HepG2 (cell line): Measurements from ENCODE around the gene S100A6. TPM values are rescaled to one million over a fixed set of nuclear protein-coding genes. Genes with fewer than 3 reads are reported as not detected.

Experiments used
- ATAC-seq: fragments of 200-7000 bp; cut with Tn5 transposase; 3 replicates; pipeline ENCODE4 v1.9.1; 2020; ENCODE audit warnings: mild to moderate bottlenecking, moderate library complexity
- BruUV-seq: library from RNA; stranded (reverse); fragments of 400-500 nt; replicated peaks from 2 replicates; lab custom pipeline; 2021; lab: Mats Ljungman, UMichigan
- CTCF ChIA-PET: fragments of 300-600 bp; formaldehyde crosslinking; extraction: SDS; loops from one replicate; lab custom pipeline; 2021; ENCODE audit warnings: low total read pairs, inconsistent platforms, low intra/inter-chr PET ratio; lab: Yijun Ruan, JAX
- POLR2A ChIA-PET: fragments of 350-600 bp; sonication (Branson Sonifier 250); formaldehyde crosslinking; loops from one replicate; lab custom pipeline; 2020; ENCODE audit warnings: antibody characterized with exemption, inconsistent platforms; lab: Yijun Ruan, JAX
- DNase-seq: peaks from one replicate; pipeline ENCODE4 v3.0.0-alpha.2; 2015; ENCODE audit warnings: low spot score
- FAIRE-seq: peaks from 3 replicates; lab custom pipeline; 2011; peaks lifted over from hg19 to GRCh38; lab: Jason Lieb, UNC
- H2AFZ ChIP-seq: one replicate; pipeline ENCODE4 v1.6.1; 2011; ENCODE audit warnings: low read length, inconsistent platforms
- H3K27ac ChIP-seq: fragments of 300-600 bp; 3 replicates; pipeline ENCODE4 v1.8.0; 2011; ENCODE audit warnings: mixed run types, mild to moderate bottlenecking, mixed read lengths, low read length, inconsistent platforms; ENCODE audit not compliant: insufficient read depth; ENCODE audit errors: extremely low read length
- H3K27me3 ChIP-seq, 2 experiments: fragments of 200-600 bp in 1 of 2; 2 replicates in 1 of 2; 3 replicates in 1 of 2; pipeline versions ENCODE4 v1.6.0 to v1.8.0; 2011; ENCODE audit warnings: low read length in 2 of 2, mild to moderate bottlenecking in 2 of 2, moderate library complexity in 2 of 2, inconsistent platforms in 1 of 2; ENCODE audit not compliant: insufficient read depth in 2 of 2, control insufficient read depth in 1 of 2
- H3K36me3 ChIP-seq, 2 experiments: fragments of 200-600 bp in 1 of 2; replicated peaks in 1 of 2; 2 replicates in 1 of 2; 3 replicates in 1 of 2; pipeline versions ENCODE4 v1.5.1 to v1.8.0; 2011; ENCODE audit warnings: low read length in 2 of 2, inconsistent platforms in 1 of 2; ENCODE audit not compliant: insufficient read depth in 2 of 2, control insufficient read depth in 1 of 2
- H3K4me1 ChIP-seq: 2 replicates; pipeline ENCODE4 v1.5.1; 2012; ENCODE audit warnings: low read length, inconsistent platforms; ENCODE audit not compliant: insufficient read depth
- H3K4me2 ChIP-seq: 2 replicates; pipeline ENCODE4 v1.6.0; 2011; ENCODE audit warnings: low read depth, low read length, inconsistent platforms
- H3K4me3 ChIP-seq, 3 experiments: fragments of 200-600 bp in 1 of 3; sonication (generic), shearing (Covaris generic) in 1 of 3; replicated peaks in 1 of 3; 2 replicates each; pipeline ENCODE4 v1.5.1; 2011 to 2016; ENCODE audit warnings: low read length in 3 of 3, inconsistent platforms in 2 of 3, low read depth in 2 of 3, mild to moderate bottlenecking in 2 of 3, control low read depth in 1 of 3, mixed read lengths in 1 of 3; ENCODE audit not compliant: insufficient read depth in 1 of 3
- H3K79me2 ChIP-seq: one replicate; pipeline ENCODE4 v1.6.1; 2011; ENCODE audit warnings: low read length, inconsistent platforms; ENCODE audit not compliant: insufficient read depth
- H3K9ac ChIP-seq: 2 replicates; pipeline ENCODE4 v1.6.0; 2011; ENCODE audit warnings: mild to moderate bottlenecking, low read depth, low read length, inconsistent platforms; ENCODE audit not compliant: insufficient read depth
- H3K9me3 ChIP-seq: 2 replicates; pipeline ENCODE4 v1.5.1; 2012; ENCODE audit warnings: mild to moderate bottlenecking, low read length
- H4K20me1 ChIP-seq: 2 replicates; pipeline ENCODE4 v1.6.0; 2011; ENCODE audit warnings: inconsistent platforms, mild to moderate bottlenecking, low read length, moderate library complexity; ENCODE audit not compliant: insufficient read depth
- HNRNPUL1 ChIP-seq: fragments of 200-400 bp; formaldehyde crosslinking; IDR thresholded peaks from 2 replicates; pipeline ENCODE4 v1.6.1; 2017; ENCODE audit warnings: low read depth, mild to moderate bottlenecking, low read length, moderate library complexity
- HOXA5 ChIP-seq: sonication (generic); formaldehyde crosslinking; IDR thresholded peaks from 2 replicates; pipeline ENCODE4 v1.4.0; 2020; ENCODE audit warnings: missing genetic modification reagents
- NFIB ChIP-seq: sonication (generic); formaldehyde crosslinking; IDR thresholded peaks from 2 replicates; pipeline ENCODE4 v1.9.0; 2021; ENCODE audit warnings: missing genetic modification reagents, mild to moderate bottlenecking, borderline replicate concordance
- NKX3-1 ChIP-seq: sonication (generic); formaldehyde crosslinking; IDR thresholded peaks from 2 replicates; pipeline ENCODE4 v1.5.0; 2020; ENCODE audit warnings: missing genetic modification reagents
- RBM39 ChIP-seq: fragments of 200-400 bp; formaldehyde crosslinking; IDR thresholded peaks from one replicate; pipeline ENCODE4 v1.6.1; 2018; ENCODE audit warnings: antibody characterized with exemption, mild to moderate bottlenecking, low read depth, low read length; ENCODE audit not compliant: poor library complexity, severe bottlenecking
- SAFB2 ChIP-seq: sonication (generic); formaldehyde crosslinking; IDR thresholded peaks from 2 replicates; pipeline ENCODE4 v1.5.1; 2020; ENCODE audit warnings: missing genetic modification reagents, low read depth, mild to moderate bottlenecking, borderline replicate concordance
- SSRP1 ChIP-seq: IDR thresholded peaks from 2 replicates; pipeline ENCODE4 v1.6.1; 2016; ENCODE audit warnings: control low read depth
- ZNF292 ChIP-seq: sonication (generic); formaldehyde crosslinking; IDR thresholded peaks from 2 replicates; pipeline ENCODE4 v1.8.1; 2022; ENCODE audit warnings: mild to moderate bottlenecking, low read depth, missing genetic modification reagents, borderline replicate concordance
- ZNF326 ChIP-seq: sonication (generic); formaldehyde crosslinking; IDR thresholded peaks from 2 replicates; pipeline ENCODE4 v1.4.0; 2020; ENCODE audit warnings: missing genetic modification reagents, borderline replicate concordance
- ZNF350 ChIP-seq: sonication (generic); formaldehyde crosslinking; IDR thresholded peaks from 2 replicates; pipeline ENCODE4 v1.4.0; 2020; ENCODE audit warnings: mild to moderate bottlenecking, low read depth, missing genetic modification reagents, borderline replicate concordance
- ZNF678 ChIP-seq: sonication (generic); formaldehyde crosslinking; IDR thresholded peaks from 2 replicates; pipeline ENCODE4 v1.4.0; 2020; ENCODE audit warnings: mild to moderate bottlenecking, missing genetic modification reagents
- ZNF75D ChIP-seq: sonication (generic); formaldehyde crosslinking; IDR thresholded peaks from 2 replicates; pipeline ENCODE4 v1.8.1; 2023; ENCODE audit warnings: missing genetic modification reagents, mild to moderate bottlenecking, borderline replicate concordance
- WGBS: methylation state at CpG from one replicate; pipeline ENCODE4 v1.1.6; 2017; ENCODE audit warnings: low lambda C conversion rate; 5-methylcytosine and 5-hydroxymethylcytosine counted together
- in situ Hi-C: cut with HindIII; loops from 2 replicates; pipeline ENCODE4 v1.10.0; 2017; ENCODE audit warnings: low pct_unique_long_range_greater_than_20kb; ENCODE audit not compliant: extremely low pct_ligation_motif_present
- intact Hi-C: fragments of 100-400 bp; cut with micrococcal nuclease; formaldehyde crosslinking; loops from one replicate; pipeline ENCODE4 v1.10.0; 2022; ENCODE audit not compliant: unreplicated experiment
- polyA plus RNA-seq, 8 experiments: library from polyadenylated mRNA; depleted of rRNA in 3 of 8; stranded (reverse) in 7 of 8; unstranded in 1 of 8; fragments of >200 nt; fragmentation: Illumina TruSeq in 4 of 8; extraction: Trizol in 4 of 8; gene quantifications; 2 replicates each; pipeline versions ENCODE4 v1.2.1 to v1.2.3, GENCODE V29; 2011 to 2016; ENCODE audit warnings: low read depth in 4 of 8, missing spikeins in 1 of 8, mixed read lengths in 1 of 8; ENCODE audit not compliant: insufficient read depth in 1 of 8
- total RNA-seq, 5 experiments: library from RNA; depleted of rRNA; stranded (reverse); fragments of >200 nt; fragmentation: Illumina TruSeq; extraction: Trizol; gene quantifications; 2 replicates each; pipeline ENCODE4 v1.2.3, GENCODE V29; 2016; ENCODE audit warnings: low read depth in 1 of 5
- TF ChIP-seq, protein P1 (sequence below): sonication (generic); formaldehyde crosslinking; IDR thresholded peaks from 2 replicates; pipeline ENCODE4 v1.4.0; 2020; ENCODE audit warnings: missing genetic modification reagents
- TF ChIP-seq, protein P2 (sequence below): sonication (generic); formaldehyde crosslinking; IDR thresholded peaks from 2 replicates; pipeline ENCODE4 v1.5.0; 2020; ENCODE audit warnings: mild to moderate bottlenecking, missing genetic modification reagents, moderate library complexity
- TF ChIP-seq, protein P3 (sequence below): sonication (generic); formaldehyde crosslinking; IDR thresholded peaks from 2 replicates; pipeline ENCODE4 v1.8.0; 2022; ENCODE audit warnings: missing genetic modification reagents, low read depth, mild to moderate bottlenecking, borderline replicate concordance
- TF ChIP-seq, protein P4 (sequence below): sonication (generic); formaldehyde crosslinking; conservative IDR thresholded peaks from 2 replicates; pipeline ENCODE4 v1.5.0; 2020; ENCODE audit warnings: missing genetic modification reagents

Gene S100A6
- total and polyA plus RNA-seq, 2 of the 13 experiments (the other 11 are each of a cell fraction or from before 2014, with no cell fraction given), result 72.9 to 85.0 TPM

DNA sequence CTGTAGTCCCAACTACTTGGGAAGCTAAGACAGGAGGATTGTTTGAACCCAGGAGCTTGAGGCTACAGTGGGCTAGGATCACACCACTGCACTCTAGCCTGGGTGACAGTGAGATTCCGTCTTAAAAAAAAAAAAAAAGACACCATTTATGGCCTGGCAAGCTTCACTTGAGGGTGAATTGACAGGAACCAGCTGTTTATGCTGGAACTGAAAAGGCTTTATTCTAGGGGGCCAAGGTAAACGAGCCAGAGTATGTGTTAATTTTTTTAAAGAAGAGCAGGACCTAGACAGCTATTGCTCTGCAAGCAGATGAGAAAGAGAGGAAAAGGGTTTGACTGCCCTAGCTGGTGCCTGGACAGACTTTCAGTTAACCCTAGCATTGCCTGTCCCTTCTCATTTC, 37.0 kb downstream of the S100A6 start:
- Histone ChIP-seq H3K36me3 (no peaks in the 10 kb centered on the region), H3K4me3 (no peak overlapping the region), H3K4me1 (no peaks in the 10 kb centered on the region), H4K20me1 (no peaks in the 10 kb centered on the region), H3K9me3 (no peaks in the 10 kb centered on the region), H3K9ac (no peak overlapping the region), H3K4me2 (no peak overlapping the region), H2AFZ (no peak overlapping the region), H3K27me3 (peaks cover 3 to 6% of the 10 kb centered on the region in 2 experiments; a peak in 3 of 5 replicates), H3K79me2 (no peaks in the 10 kb centered on the region), H3K27ac (no peak overlapping the region)
- in situ Hi-C loops (loop anchor here (5.0 kb wide), 1 partner anchor 151 kb away; the partner anchor contains the start of gene PGLYRP4), intact Hi-C loops (no loop called here)
- FAIRE-seq (no peak), DNase-seq (no peak), ATAC-seq (no peak)
- POLR2A ChIA-PET, result no interaction called here
- BruUV-seq, result no TSS peak
- TF ChIP-seq ZNF678 (CRISPR knock-in tag) (no peak), SAFB2 (no peak), NKX3-1 (CRISPR knock-in tag) (no peak), ZNF75D (CRISPR knock-in tag) (no peak), SSRP1 (CRISPR knock-in tag) (no peak), NFIB (no peak), ZNF326 (no peak), ZNF350 (CRISPR knock-in tag) (no peak), RBM39 (no peak), HOXA5 (no peak), HNRNPUL1 (no peak), ZNF292 (no peak)
- TF ChIP-seq, protein P1, sequence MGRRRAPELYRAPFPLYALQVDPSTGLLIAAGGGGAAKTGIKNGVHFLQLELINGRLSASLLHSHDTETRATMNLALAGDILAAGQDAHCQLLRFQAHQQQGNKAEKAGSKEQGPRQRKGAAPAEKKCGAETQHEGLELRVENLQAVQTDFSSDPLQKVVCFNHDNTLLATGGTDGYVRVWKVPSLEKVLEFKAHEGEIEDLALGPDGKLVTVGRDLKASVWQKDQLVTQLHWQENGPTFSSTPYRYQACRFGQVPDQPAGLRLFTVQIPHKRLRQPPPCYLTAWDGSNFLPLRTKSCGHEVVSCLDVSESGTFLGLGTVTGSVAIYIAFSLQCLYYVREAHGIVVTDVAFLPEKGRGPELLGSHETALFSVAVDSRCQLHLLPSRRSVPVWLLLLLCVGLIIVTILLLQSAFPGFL (CRISPR knock-in tag), result no peak
- TF ChIP-seq, protein P2, sequence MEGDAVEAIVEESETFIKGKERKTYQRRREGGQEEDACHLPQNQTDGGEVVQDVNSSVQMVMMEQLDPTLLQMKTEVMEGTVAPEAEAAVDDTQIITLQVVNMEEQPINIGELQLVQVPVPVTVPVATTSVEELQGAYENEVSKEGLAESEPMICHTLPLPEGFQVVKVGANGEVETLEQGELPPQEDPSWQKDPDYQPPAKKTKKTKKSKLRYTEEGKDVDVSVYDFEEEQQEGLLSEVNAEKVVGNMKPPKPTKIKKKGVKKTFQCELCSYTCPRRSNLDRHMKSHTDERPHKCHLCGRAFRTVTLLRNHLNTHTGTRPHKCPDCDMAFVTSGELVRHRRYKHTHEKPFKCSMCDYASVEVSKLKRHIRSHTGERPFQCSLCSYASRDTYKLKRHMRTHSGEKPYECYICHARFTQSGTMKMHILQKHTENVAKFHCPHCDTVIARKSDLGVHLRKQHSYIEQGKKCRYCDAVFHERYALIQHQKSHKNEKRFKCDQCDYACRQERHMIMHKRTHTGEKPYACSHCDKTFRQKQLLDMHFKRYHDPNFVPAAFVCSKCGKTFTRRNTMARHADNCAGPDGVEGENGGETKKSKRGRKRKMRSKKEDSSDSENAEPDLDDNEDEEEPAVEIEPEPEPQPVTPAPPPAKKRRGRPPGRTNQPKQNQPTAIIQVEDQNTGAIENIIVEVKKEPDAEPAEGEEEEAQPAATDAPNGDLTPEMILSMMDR, result no peak
- TF ChIP-seq, protein P3, sequence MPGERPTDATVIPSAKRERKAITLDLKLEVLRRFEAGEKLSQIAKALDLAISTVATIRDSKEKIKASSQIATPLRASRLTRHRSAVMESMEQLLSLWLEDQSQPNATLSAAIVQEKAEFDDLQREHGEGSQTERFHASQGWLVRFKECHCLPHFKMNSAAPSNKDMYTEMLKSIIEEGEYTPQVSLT (CRISPR knock-in tag), result no peak
- TF ChIP-seq, protein P4, sequence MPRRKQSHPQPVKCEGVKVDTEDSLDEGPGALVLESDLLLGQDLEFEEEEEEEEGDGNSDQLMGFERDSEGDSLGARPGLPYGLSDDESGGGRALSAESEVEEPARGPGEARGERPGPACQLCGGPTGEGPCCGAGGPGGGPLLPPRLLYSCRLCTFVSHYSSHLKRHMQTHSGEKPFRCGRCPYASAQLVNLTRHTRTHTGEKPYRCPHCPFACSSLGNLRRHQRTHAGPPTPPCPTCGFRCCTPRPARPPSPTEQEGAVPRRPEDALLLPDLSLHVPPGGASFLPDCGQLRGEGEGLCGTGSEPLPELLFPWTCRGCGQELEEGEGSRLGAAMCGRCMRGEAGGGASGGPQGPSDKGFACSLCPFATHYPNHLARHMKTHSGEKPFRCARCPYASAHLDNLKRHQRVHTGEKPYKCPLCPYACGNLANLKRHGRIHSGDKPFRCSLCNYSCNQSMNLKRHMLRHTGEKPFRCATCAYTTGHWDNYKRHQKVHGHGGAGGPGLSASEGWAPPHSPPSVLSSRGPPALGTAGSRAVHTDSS (CRISPR knock-in tag), result no peak
- TF ChIP-seq, all 625 proteins: peak for 0
- 0% methylated on average over 2 of the region's 2 CpGs for WGBS
- CTCF ChIA-PET, result no interaction called here
